Measurements from ENCODE around the gene ORM2.

The ORM2 gene

GRCh38 chr9:114294664-114295063 lies 35.0 kb upstream of the ORM2 start:
- DNase-seq (ENCODE audit: low spot score) = no peak

GRCh38 chr9:114296338-114296737 lies 33.3 kb upstream of the ORM2 start:
- no peak for DNase-seq (ENCODE audit: low spot score)

GRCh38 chr9:114299286-114300152 lies 30.1 kb upstream of the ORM2 start:
- no peak for DNase-seq (ENCODE audit: low spot score)

- no peak for DNase-seq (ENCODE audit: low spot score)
These were observed 29.4 kb upstream of the ORM2 start for GRCh38 chr9:114300153-114300845.

- no peak for DNase-seq (ENCODE audit: low spot score)
These were observed 28.5 kb upstream of the ORM2 start for GRCh38 chr9:114300846-114301797.

GRCh38 chr9:114301798-114302565 lies 27.7 kb upstream of the ORM2 start:
- DNase-seq (ENCODE audit: low spot score) = no peak

GRCh38 chr9:114302727-114303126 lies 26.9 kb upstream of the ORM2 start:
- no peak for DNase-seq (ENCODE audit: low spot score)

GRCh38 chr9:114303571-114303970 lies 26.1 kb upstream of the ORM2 start:
- no peak for DNase-seq (ENCODE audit: low spot score)

- no peak for DNase-seq (ENCODE audit: low spot score)
These were observed 25.7 kb upstream of the ORM2 start for GRCh38 chr9:114303977-114304376.

- no peak for DNase-seq (ENCODE audit: low spot score)
These were observed 25.1 kb upstream of the ORM2 start for GRCh38 chr9:114304416-114305188.

- DNase-seq (ENCODE audit: low spot score) = no peak
These were observed 21.8 kb upstream of the ORM2 start for GRCh38 chr9:114307899-114308267.

- no peak for DNase-seq (ENCODE audit: low spot score)
These were observed 21.2 kb upstream of the ORM2 start for GRCh38 chr9:114308361-114308950.

- no peak for DNase-seq (ENCODE audit: low spot score)
These were observed 20.6 kb upstream of the ORM2 start for GRCh38 chr9:114309096-114309495.

GRCh38 chr9:114310471-114311450 lies 18.9 kb upstream of the ORM2 start:
- no peak for DNase-seq (ENCODE audit: low spot score)

GRCh38 chr9:114311571-114312512 lies 17.8 kb upstream of the ORM2 start:
- no peak for DNase-seq (ENCODE audit: low spot score)

- no peak for DNase-seq (ENCODE audit: low spot score)
These were observed 17.2 kb upstream of the ORM2 start for GRCh38 chr9:114312513-114312875.

- DNase-seq (ENCODE audit: low spot score) = no peak
These were observed 16.5 kb upstream of the ORM2 start for GRCh38 chr9:114313186-114313585.

GRCh38 chr9:114314256-114314867 lies 15.3 kb upstream of the ORM2 start:
- no peak for DNase-seq (ENCODE audit: low spot score)

All from kidney tubule cell (primary cell).